Measurements from ENCODE around the gene C4A. TPM values are rescaled to one million over a fixed set of nuclear protein-coding genes. Genes with fewer than 3 reads are reported as not detected.

C4A gene
- total RNA-seq, 1 donor from 2014 or later = 31.4 TPM

- intact Hi-C loops (cut with DNase I) = no loop called here
Observed at GRCh38 chr6:31963921-31964320, 17.9 kb upstream of the C4A start.

GRCh38 chr6:31965700-31966099 lies 16.2 kb upstream of the C4A start:
- intact Hi-C loops (cut with DNase I) = no loop called here
- TF ChIP-seq POLR2AphosphoS5 (IDR thresholded peaks at IDR 0.05; ENCODE audit: insufficient read depth in 1 of 2, low read depth in 1 of 2) (no peak), CTCF (IDR thresholded peaks at IDR 0.05) (no peak), POLR2A (IDR thresholded peaks at IDR 0.05) (no peak)
- H3K4me3 ChIP-seq = no peak overlapping the region

More at GRCh38 chr6:31963921-31964320, 17.9 kb upstream of the C4A start:
- Histone ChIP-seq H3K9me3 (no peaks in the 10 kb centered on the region), H3K27me3 (no peaks in the 10 kb centered on the region), H3K4me3 (no peak overlapping the region), H3K36me3 (peaks cover 0 to 81% of the 10 kb centered on the region in 2 donors), H3K4me1 (peaks cover 11% of the 10 kb centered on the region), H3K27ac (no peak overlapping the region)
- TF ChIP-seq CTCF (IDR thresholded peaks at IDR 0.05) (no peak), POLR2A (IDR thresholded peaks at IDR 0.05) (no peak), POLR2AphosphoS5 (IDR thresholded peaks at IDR 0.05; ENCODE audit: insufficient read depth in 1 of 2, low read depth in 1 of 2) (no peak)
- no peak for DNase-seq (ENCODE audit: extremely low spot score in 2 of 2)

GRCh38 chr6:31966506-31966905 lies 15.4 kb upstream of the C4A start:
- no peak for DNase-seq (ENCODE audit: extremely low spot score in 2 of 2)
- no peak overlapping the region for H3K4me3 ChIP-seq
- intact Hi-C loops (cut with DNase I) = no loop called here

More at GRCh38 chr6:31965700-31966099, 16.2 kb upstream of the C4A start:
- peaks cover 9% of the 10 kb centered on the region for H3K4me1 ChIP-seq
- DNase-seq (ENCODE audit: extremely low spot score in 2 of 2) = no peak
- H3K27ac ChIP-seq = no peak overlapping the region
- H3K36me3 ChIP-seq = peaks cover 0 to 89% of the 10 kb centered on the region in 2 donors
- H3K27me3 ChIP-seq = no peaks in the 10 kb centered on the region
- no peaks in the 10 kb centered on the region for H3K9me3 ChIP-seq

GRCh38 chr6:31966997-31967925 lies 14.6 kb upstream of the C4A start:
- H3K4me3 ChIP-seq = no peak overlapping the region
- intact Hi-C loops (cut with DNase I) = no loop called here
- no peaks in the 10 kb centered on the region for H3K9me3 ChIP-seq
- TF ChIP-seq POLR2AphosphoS5 (IDR thresholded peaks at IDR 0.05; ENCODE audit: insufficient read depth in 1 of 2, low read depth in 1 of 2) (no peak), POLR2A (IDR thresholded peaks at IDR 0.05) (no peak), CTCF (IDR thresholded peaks at IDR 0.05) (no peak)
- no peaks in the 10 kb centered on the region for H3K27me3 ChIP-seq
- H3K27ac ChIP-seq = no peak overlapping the region
- H3K36me3 ChIP-seq = peaks cover 0 to 78% of the 10 kb centered on the region in 2 donors
- no peak for DNase-seq (ENCODE audit: extremely low spot score in 2 of 2)
- H3K4me1 ChIP-seq = peaks cover 20% of the 10 kb centered on the region

More at GRCh38 chr6:31966506-31966905, 15.4 kb upstream of the C4A start:
- H3K27me3 ChIP-seq = no peaks in the 10 kb centered on the region
- TF ChIP-seq POLR2AphosphoS5 (IDR thresholded peaks at IDR 0.05; ENCODE audit: insufficient read depth in 1 of 2, low read depth in 1 of 2) (no peak), POLR2A (IDR thresholded peaks at IDR 0.05) (no peak), CTCF (IDR thresholded peaks at IDR 0.05) (no peak)
- no peaks in the 10 kb centered on the region for H3K9me3 ChIP-seq
- no peak overlapping the region for H3K27ac ChIP-seq
- H3K4me1 ChIP-seq = peaks cover 17% of the 10 kb centered on the region
- peaks cover 0 to 84% of the 10 kb centered on the region in 2 donors for H3K36me3 ChIP-seq

- H3K36me3 ChIP-seq = peaks cover 0 to 71% of the 10 kb centered on the region in 2 donors
- TF ChIP-seq POLR2AphosphoS5 (IDR thresholded peaks at IDR 0.05; ENCODE audit: insufficient read depth in 1 of 2, low read depth in 1 of 2) = no peak
- no peak for TF ChIP-seq CTCF (IDR thresholded peaks at IDR 0.05)
- no peak for TF ChIP-seq POLR2A (IDR thresholded peaks at IDR 0.05)
- H3K4me1 ChIP-seq = peaks cover 24% of the 10 kb centered on the region
- H3K27ac ChIP-seq = no peak overlapping the region
- no peak for DNase-seq (ENCODE audit: extremely low spot score in 2 of 2)
- no peaks in the 10 kb centered on the region for H3K27me3 ChIP-seq
- intact Hi-C loops (cut with DNase I) = no loop called here
- no peak overlapping the region for H3K4me3 ChIP-seq
- no peaks in the 10 kb centered on the region for H3K9me3 ChIP-seq
Observed at GRCh38 chr6:31967926-31968320, 13.9 kb upstream of the C4A start.
